ENCODE data around the gene KIF3A.

Gene KIF3A

DNA sequence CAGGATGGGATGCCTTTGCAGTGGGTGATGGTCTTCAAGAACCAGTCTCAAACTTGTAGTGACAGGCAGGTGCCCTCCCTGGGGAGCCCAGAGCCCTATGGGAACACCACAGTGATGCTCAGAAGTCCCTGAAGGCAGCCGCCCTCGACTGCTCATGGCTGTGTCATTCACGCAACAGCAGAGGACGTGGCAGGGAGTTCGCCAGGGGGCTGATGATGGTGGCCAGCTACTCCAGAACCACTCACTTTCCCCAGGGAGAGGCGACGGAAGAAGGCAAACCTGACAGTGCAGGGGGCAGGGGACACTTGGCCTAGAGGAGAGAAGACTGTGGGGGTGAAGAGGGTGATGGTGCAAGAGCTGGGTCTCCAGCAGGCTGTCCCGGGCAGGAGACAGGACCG lies 75.3 kb downstream of the KIF3A start:
- TF ChIP-seq, protein P1, sequence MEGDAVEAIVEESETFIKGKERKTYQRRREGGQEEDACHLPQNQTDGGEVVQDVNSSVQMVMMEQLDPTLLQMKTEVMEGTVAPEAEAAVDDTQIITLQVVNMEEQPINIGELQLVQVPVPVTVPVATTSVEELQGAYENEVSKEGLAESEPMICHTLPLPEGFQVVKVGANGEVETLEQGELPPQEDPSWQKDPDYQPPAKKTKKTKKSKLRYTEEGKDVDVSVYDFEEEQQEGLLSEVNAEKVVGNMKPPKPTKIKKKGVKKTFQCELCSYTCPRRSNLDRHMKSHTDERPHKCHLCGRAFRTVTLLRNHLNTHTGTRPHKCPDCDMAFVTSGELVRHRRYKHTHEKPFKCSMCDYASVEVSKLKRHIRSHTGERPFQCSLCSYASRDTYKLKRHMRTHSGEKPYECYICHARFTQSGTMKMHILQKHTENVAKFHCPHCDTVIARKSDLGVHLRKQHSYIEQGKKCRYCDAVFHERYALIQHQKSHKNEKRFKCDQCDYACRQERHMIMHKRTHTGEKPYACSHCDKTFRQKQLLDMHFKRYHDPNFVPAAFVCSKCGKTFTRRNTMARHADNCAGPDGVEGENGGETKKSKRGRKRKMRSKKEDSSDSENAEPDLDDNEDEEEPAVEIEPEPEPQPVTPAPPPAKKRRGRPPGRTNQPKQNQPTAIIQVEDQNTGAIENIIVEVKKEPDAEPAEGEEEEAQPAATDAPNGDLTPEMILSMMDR (IDR thresholded peaks at IDR 0.05; ENCODE audit: borderline replicate concordance, extremely low read depth, low read length, poor library complexity, severe bottlenecking) = no peak
- no peak for TF ChIP-seq EZH2 (IDR thresholded peaks at IDR 0.05; ENCODE audit: borderline replicate concordance, low read depth, low read length, severe bottlenecking)
- H2AFZ ChIP-seq (ENCODE audit: low read depth, low read length) = no peak overlapping the region
- no peak overlapping the region for H3K9ac ChIP-seq (ENCODE audit: low read depth, low read length)
- H3K36me3 ChIP-seq (ENCODE audit: insufficient read depth, low read length) = no peaks in the 10 kb centered on the region
- H3K4me1 ChIP-seq (ENCODE audit: insufficient read depth, low read length) = 0 out of 2 replicates have a peak, but pooled peaks cover 3% of the 10 kb centered on the region
- ATAC-seq (ENCODE audit: insufficient read depth, low read depth) = no peak
- H3K27ac ChIP-seq (ENCODE audit: low read length) = no peak overlapping the region
- DNase-seq = no peak
- no peak overlapping the region for H3K4me2 ChIP-seq (ENCODE audit: insufficient read depth, low read length)
- no peaks in the 10 kb centered on the region for H3K79me2 ChIP-seq (ENCODE audit: insufficient read depth, low read length)
- H4K20me1 ChIP-seq (ENCODE audit: insufficient read depth, low read length) = no peaks in the 10 kb centered on the region
- H3K27me3 ChIP-seq (ENCODE audit: insufficient read depth, low read length, poor library complexity) = no peaks in the 10 kb centered on the region
- no peaks in the 10 kb centered on the region for H3K9me3 ChIP-seq (ENCODE audit: insufficient read depth, low read length, severe bottlenecking)
- H3K4me3 ChIP-seq (ENCODE audit: low read depth in 1 of 2, low read length in 2 of 2) = no peak overlapping the region

DNA sequence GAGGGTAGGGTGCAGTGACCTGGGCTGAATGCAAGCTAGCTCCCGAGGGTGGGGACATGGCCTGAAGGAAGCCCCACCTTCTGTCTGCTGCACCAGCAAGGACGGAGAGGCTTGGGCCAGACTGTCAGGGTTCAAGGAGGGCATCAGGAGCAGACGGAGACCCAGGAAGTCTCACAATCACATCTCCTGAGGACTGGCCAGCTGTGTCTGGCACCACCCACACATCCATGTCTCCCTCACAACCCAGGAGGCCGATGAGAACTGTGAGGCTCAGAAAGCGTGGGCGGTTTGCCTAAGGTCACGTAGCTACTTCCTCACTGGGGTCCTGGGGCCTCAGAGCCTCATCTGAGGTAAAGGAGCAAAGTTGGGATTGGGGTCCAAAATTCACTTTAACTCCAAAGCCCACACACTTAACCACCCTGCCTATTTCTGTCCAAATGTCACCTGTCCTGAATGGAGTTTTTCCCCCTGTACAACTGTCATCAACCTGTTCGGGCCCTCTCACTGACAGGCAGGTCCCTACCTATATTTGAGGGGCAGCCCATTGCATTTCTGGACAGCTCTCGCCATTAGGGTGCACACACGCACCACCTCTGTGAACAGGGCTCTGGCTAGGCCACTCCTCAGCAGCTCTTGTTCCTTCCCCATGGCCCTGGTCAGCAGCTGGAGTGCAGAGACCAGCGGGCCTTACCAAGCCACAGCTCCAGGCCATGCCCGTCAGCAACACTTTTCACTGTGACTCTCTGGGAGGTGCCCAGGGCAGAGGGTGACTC lies 75.9 kb downstream of the KIF3A start:
- no peak for ATAC-seq (ENCODE audit: insufficient read depth, low read depth)
- no peak overlapping the region for H3K27ac ChIP-seq (ENCODE audit: low read length)
- H2AFZ ChIP-seq (ENCODE audit: low read depth, low read length) = no peak overlapping the region
- H3K4me2 ChIP-seq (ENCODE audit: insufficient read depth, low read length) = no peak overlapping the region
- 0 out of 2 replicates have a peak, but pooled peaks cover 3% of the 10 kb centered on the region for H3K4me1 ChIP-seq (ENCODE audit: insufficient read depth, low read length)
- H3K27me3 ChIP-seq (ENCODE audit: insufficient read depth, low read length, poor library complexity) = no peaks in the 10 kb centered on the region
- H3K9me3 ChIP-seq (ENCODE audit: insufficient read depth, low read length, severe bottlenecking) = no peaks in the 10 kb centered on the region
- no peak overlapping the region for H3K4me3 ChIP-seq (ENCODE audit: low read depth in 1 of 2, low read length in 2 of 2)
- no peak overlapping the region for H3K9ac ChIP-seq (ENCODE audit: low read depth, low read length)
- no peak for DNase-seq
- no peaks in the 10 kb centered on the region for H4K20me1 ChIP-seq (ENCODE audit: insufficient read depth, low read length)
- H3K36me3 ChIP-seq (ENCODE audit: insufficient read depth, low read length) = no peaks in the 10 kb centered on the region
- H3K79me2 ChIP-seq (ENCODE audit: insufficient read depth, low read length) = no peaks in the 10 kb centered on the region
- no peak for TF ChIP-seq EZH2 (IDR thresholded peaks at IDR 0.05; ENCODE audit: borderline replicate concordance, low read depth, low read length, severe bottlenecking)
- TF ChIP-seq, protein P1 (IDR thresholded peaks at IDR 0.05; ENCODE audit: borderline replicate concordance, extremely low read depth, low read length, poor library complexity, severe bottlenecking) = peak; percentile 10

- no peak overlapping the region for H3K9ac ChIP-seq (ENCODE audit: low read depth, low read length)
- no peak overlapping the region for H3K4me3 ChIP-seq (ENCODE audit: low read depth in 1 of 2, low read length in 2 of 2)
- 0 out of 2 replicates have a peak, but pooled peaks cover 3% of the 10 kb centered on the region for H3K4me1 ChIP-seq (ENCODE audit: insufficient read depth, low read length)
- ATAC-seq (ENCODE audit: insufficient read depth, low read depth) (no peak), DNase-seq (no peak)
- no peak overlapping the region for H3K4me2 ChIP-seq (ENCODE audit: insufficient read depth, low read length)
- no peaks in the 10 kb centered on the region for H4K20me1 ChIP-seq (ENCODE audit: insufficient read depth, low read length)
- H3K79me2 ChIP-seq (ENCODE audit: insufficient read depth, low read length) = no peaks in the 10 kb centered on the region
- H2AFZ ChIP-seq (ENCODE audit: low read depth, low read length) = no peak overlapping the region
- no peak overlapping the region for H3K27ac ChIP-seq (ENCODE audit: low read length)
- TF ChIP-seq EZH2 (IDR thresholded peaks at IDR 0.05; ENCODE audit: borderline replicate concordance, low read depth, low read length, severe bottlenecking) = no peak
- TF ChIP-seq, protein P1 (IDR thresholded peaks at IDR 0.05; ENCODE audit: borderline replicate concordance, extremely low read depth, low read length, poor library complexity, severe bottlenecking) = no peak
- H3K9me3 ChIP-seq (ENCODE audit: insufficient read depth, low read length, severe bottlenecking) = no peaks in the 10 kb centered on the region
- H3K27me3 ChIP-seq (ENCODE audit: insufficient read depth, low read length, poor library complexity) = no peaks in the 10 kb centered on the region
- no peaks in the 10 kb centered on the region for H3K36me3 ChIP-seq (ENCODE audit: insufficient read depth, low read length)
These were observed 77.5 kb downstream of the KIF3A start for GRCh38 chr5:132659598-132660493.
